Bronchus fibroblast of lung (primary cell): ENCODE results near the gene KRTAP4-6. TPM values are rescaled to one million over a fixed set of nuclear protein-coding genes. Genes with fewer than 3 reads are reported as not detected.

Experiments
- total RNA-seq: library from RNA; depleted of rRNA; stranded (reverse); fragments of >200 nt; gene quantifications from 2 replicates; pipeline ENCODE4 v1.2.3, GENCODE V29; 2015

KRTAP4-6 gene
- not detected in 2 replicates for total RNA-seq

GRCh38 chr17:41140360-41141131 is at the start of gene KRTAP4-6:
Gene KRTAP4-6, minus strand, starts transcription at chr17:41140544. Its CDS starts 57 bp downstream, at chr17:41140487.

DNA sequence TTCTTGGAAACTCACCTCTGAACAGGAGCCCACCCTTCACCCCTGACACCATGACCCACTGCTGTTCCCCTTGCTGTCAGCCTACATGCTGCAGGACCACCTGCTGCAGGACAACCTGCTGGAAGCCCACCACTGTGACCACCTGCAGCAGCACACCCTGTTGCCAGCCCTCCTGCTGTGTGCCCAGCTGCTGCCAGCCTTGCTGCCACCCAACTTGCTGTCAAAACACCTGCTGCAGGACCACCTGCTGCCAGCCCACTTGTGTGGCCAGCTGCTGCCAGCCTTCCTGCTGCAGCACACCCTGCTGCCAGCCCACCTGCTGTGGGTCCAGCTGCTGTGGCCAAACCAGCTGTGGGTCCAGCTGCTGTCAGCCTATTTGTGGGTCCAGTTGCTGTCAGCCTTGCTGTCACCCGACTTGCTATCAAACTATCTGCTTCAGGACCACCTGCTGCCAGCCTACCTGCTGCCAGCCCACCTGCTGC is 49.5 kb upstream of the KRTAP4-6 start, which contains the start of gene KRTAP9-1:
TSS of gene KRTAP9-1 (plus strand) at position 51 of the 482 bp plus-strand sequence. CDS start at position 51, 0 bp downstream.

DNA sequence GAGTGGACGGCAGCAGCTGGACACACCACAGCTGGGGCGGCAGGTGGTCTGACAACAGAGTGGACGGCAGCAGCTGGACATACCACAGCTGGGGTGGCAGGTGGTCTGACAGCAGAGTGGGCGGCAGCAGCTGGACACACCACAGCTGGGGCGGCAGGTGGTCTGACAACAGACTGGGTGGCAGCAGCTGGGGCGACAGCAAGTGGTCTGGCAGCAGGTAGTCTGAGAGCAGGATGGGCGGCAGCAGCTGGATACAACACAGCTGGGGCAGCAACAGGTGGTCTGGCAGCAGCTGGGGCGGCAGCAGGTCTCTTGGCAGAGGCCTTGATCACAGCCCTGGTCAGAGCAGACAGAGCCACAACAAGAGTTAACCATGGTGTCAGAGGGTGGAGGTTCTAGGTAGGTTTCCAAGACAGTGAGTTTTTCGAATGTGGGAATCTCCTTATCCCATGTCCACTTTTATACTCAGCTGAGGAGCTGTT is 44.2 kb upstream of the KRTAP4-6 start, which contains the start of gene KRTAP4-1:
TSS of gene KRTAP4-1 (minus strand) at position 432 of the 482 bp plus-strand sequence. CDS start at position 375, 57 bp downstream.

DNA sequence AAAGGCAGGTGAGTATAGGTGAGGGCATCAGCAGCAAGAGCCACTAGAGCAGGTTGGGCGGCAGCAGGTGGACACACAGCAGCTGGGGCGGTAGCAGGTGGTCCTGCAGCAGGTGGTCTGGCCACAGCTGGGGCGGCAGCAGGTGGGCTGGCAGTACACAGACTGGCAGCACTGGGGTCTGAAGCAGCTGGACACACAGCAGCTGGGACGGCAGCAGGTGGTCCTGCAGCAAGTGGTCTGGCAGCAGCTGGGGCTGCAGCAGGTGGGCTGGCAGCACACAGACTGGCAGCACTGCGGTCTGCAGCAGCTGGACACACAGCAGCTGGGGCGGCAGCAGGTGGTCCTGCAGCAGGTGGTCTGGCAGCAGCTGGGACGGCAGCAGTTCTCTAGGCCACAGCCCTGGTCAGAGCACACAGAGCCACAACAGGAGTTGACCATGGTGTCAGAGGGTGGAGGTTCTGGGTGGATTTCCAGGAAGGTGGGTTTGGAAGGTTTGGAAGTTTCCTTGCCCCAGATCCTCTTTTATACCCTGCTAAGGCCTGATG is 37.5 kb upstream of the KRTAP4-6 start, which contains the start of gene KRTAP4-2:
TSS of gene KRTAP4-2 (minus strand) at position 495 of the 545 bp plus-strand sequence. CDS start at position 438, 57 bp downstream.

DNA sequence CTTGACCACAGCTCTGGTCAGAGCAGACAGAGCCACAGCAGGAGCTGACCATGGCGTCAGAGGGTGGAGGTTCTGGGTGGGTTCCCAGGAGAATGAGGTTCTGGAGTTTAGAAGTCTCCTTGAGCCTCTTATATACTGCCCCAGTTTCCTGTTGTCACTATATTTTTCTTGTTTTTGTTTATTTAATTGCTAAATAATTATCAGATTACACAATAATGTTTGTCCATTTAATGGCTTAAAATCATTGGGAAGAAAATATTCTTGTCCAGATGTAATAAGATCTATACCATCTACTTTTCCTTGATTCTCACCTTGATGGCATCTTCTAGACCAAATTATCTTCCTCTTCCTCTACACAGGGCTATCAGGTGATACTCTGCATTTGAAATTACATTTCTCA is 27.8 kb upstream of the KRTAP4-6 start, which contains the start of gene KRTAP4-3:
TSS of gene KRTAP4-3 (minus strand) at position 101 of the 400 bp plus-strand sequence. CDS start at position 52, 49 bp downstream.

GRCh38 chr17:41160648-41161047 is 20.3 kb upstream of the KRTAP4-6 start, which contains the start of gene KRTAP4-4:
Gene KRTAP4-4, minus strand, starts transcription at chr17:41160748. Its CDS starts 57 bp downstream, at chr17:41160691.

GRCh38 chr17:41149652-41149985 is 9.3 kb upstream of the KRTAP4-6 start, which contains the start of gene KRTAP4-5:
Gene KRTAP4-5, minus strand, starts transcription at chr17:41149825. Its CDS starts 58 bp downstream, at chr17:41149767.

DNA sequence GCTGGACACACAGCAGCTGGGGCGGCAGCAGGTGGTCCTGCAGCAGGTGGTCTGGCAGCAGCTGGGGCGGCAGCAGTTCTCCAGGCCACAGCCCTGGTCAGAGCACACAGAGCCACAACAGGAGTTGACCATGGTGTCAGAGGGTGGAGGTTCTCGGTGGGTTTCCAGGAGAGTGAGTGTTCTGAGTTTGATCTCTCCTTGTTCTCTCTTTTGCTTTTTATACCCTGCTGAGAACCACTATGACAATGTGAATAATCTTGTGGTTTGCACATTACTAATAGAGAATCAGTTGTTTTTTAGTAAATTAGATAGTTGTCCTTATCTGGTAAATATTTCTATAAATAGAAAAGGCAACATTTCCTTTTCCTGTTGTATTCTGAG is 16.4 kb downstream of the KRTAP4-6 start, which contains the start of gene KRTAP4-12:
TSS of gene KRTAP4-12 (minus strand) at position 192 of the 381 bp plus-strand sequence. CDS start at position 132, 60 bp downstream.

DNA sequence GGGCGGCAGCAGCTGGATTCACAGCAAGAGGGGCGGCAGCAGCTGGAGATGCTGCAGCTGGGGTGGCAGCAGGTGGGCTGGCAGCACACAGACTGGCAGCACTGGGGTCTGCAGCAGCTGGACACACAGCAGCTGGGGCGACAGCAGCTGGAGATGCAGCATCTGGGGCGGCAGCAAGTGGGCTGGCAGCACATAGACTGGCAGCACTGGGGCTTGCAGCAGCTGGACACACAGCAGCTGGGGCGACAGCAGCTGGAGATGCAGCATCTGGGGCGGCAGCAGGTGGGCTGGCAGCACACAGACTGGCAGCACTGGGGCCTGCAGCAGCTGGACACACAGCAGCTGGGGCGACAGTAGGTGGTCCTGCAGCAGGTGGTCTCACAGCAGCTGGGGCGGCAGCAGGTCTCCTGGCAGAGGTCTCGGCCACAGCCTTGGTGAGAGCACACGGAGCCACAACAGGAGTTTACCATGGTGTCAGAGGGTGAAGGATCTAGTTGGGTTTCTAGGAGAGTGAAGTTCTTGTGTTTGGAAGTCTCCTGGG is 22.4 kb downstream of the KRTAP4-6 start, which contains the start of gene KRTAP4-11:
TSS of gene KRTAP4-11 (minus strand) at position 528 of the 541 bp plus-strand sequence. CDS start at position 470, 58 bp downstream.

DNA sequence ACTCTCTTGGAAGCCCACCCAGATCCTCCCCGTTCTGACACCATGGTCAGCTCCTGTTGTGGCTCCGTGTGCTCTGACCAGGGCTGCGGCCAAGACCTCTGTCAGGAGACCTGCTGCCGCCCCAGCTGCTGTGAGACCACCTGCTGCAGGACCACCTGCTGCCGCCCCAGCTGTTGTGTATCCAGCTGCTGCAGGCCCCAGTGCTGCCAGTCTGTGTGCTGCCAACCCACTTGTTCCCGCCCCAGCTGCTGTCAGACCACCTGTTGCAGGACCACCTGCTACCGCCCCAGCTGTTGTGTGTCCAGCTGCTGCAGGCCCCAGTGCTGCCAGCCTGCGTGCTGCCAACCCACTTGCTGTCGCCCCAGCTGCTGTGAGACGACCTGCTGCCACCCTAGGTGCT is 35.0 kb downstream of the KRTAP4-6 start, which contains the start of gene KRTAP4-9:
TSS of gene KRTAP4-9 (plus strand) at position 43 of the 400 bp plus-strand sequence. CDS start at position 43, 0 bp downstream.

GRCh38 chr17:41101586-41102259 is 38.6 kb downstream of the KRTAP4-6 start, which contains the start of gene KRTAP4-16:
Gene KRTAP4-16, minus strand, starts transcription at chr17:41102209. Its CDS starts 0 bp downstream, at chr17:41102209.

GRCh38 chr17:41098042-41098441 is 42.3 kb downstream of the KRTAP4-6 start, which contains the start of gene KRTAP4-8:
Gene KRTAP4-8, minus strand, starts transcription at chr17:41098142. Its CDS starts 58 bp downstream, at chr17:41098084.

Other genes with a start within 250 kb of the KRTAP4-6 start
- gene KRT23, start 202.9 kb downstream of the KRTAP4-6 start, total RNA-seq, result under 0.01 TPM in 1 of 2 replicates, not detected in the other
- not detected in 2 replicates for gene KRT39, start 173.6 kb downstream of the KRTAP4-6 start, total RNA-seq
- not detected in 2 replicates for gene KRT40, start 156.2 kb downstream of the KRTAP4-6 start, total RNA-seq
- gene KRTAP3-3, start 146.4 kb downstream of the KRTAP4-6 start, total RNA-seq, result not detected in 2 replicates
- gene KRTAP3-2, start 140.6 kb downstream of the KRTAP4-6 start, total RNA-seq, result not detected in 2 replicates
- not detected in 2 replicates for gene KRTAP3-1, start 131.4 kb downstream of the KRTAP4-6 start, total RNA-seq
- 0.50 and 0.59 TPM in 2 replicates for gene KRTAP1-5, start 113.3 kb downstream of the KRTAP4-6 start, total RNA-seq
- not detected in 2 replicates for gene KRTAP1-4, start 110.3 kb downstream of the KRTAP4-6 start, total RNA-seq
- gene KRTAP1-3, start 105.7 kb downstream of the KRTAP4-6 start, total RNA-seq, result not detected in 2 replicates
- gene KRTAP1-1, start 99.1 kb downstream of the KRTAP4-6 start, total RNA-seq, result not detected in 2 replicates
- gene KRTAP2-1, start 93.2 kb downstream of the KRTAP4-6 start, total RNA-seq, result not detected in 2 replicates
- not detected in 2 replicates for gene KRTAP2-2, start 85.3 kb downstream of the KRTAP4-6 start, total RNA-seq
- not detected in 2 replicates for gene KRTAP2-3, start 80.4 kb downstream of the KRTAP4-6 start, total RNA-seq
- gene KRTAP2-4, start 74.7 kb downstream of the KRTAP4-6 start, total RNA-seq, result not detected in 2 replicates
- not detected in 2 replicates for gene KRTAP4-7, start 56.4 kb downstream of the KRTAP4-6 start, total RNA-seq
- gene KRTAP4-8, start 42.4 kb downstream of the KRTAP4-6 start, total RNA-seq, result not detected in 2 replicates
- not detected in 2 replicates for gene KRTAP4-16, start 38.3 kb downstream of the KRTAP4-6 start, total RNA-seq
- gene KRTAP4-9, start 35.2 kb downstream of the KRTAP4-6 start, total RNA-seq, result not detected in 2 replicates
- not detected in 2 replicates for gene KRTAP4-11, start 22.2 kb downstream of the KRTAP4-6 start, total RNA-seq
- not detected in 2 replicates for gene KRTAP4-12, start 16.4 kb downstream of the KRTAP4-6 start, total RNA-seq
- gene KRTAP4-5, start 9.3 kb upstream of the KRTAP4-6 start, total RNA-seq, result not detected in 2 replicates
- gene KRTAP4-4, start 20.2 kb upstream of the KRTAP4-6 start, total RNA-seq, result not detected in 2 replicates
- not detected in 2 replicates for gene KRTAP4-3, start 27.7 kb upstream of the KRTAP4-6 start, total RNA-seq
- gene KRTAP4-2, start 37.7 kb upstream of the KRTAP4-6 start, total RNA-seq, result not detected in 2 replicates
- not detected in 2 replicates for gene KRTAP4-1, start 44.4 kb upstream of the KRTAP4-6 start, total RNA-seq
- not detected in 2 replicates for gene KRTAP9-1, start 49.3 kb upstream of the KRTAP4-6 start, total RNA-seq
- gene KRTAP9-2, start 86.1 kb upstream of the KRTAP4-6 start, total RNA-seq, result not detected in 2 replicates
- gene KRTAP9-3, start 91.9 kb upstream of the KRTAP4-6 start, total RNA-seq, result not detected in 2 replicates
- gene KRTAP9-8, start 97.5 kb upstream of the KRTAP4-6 start, total RNA-seq, result not detected in 2 replicates
- not detected in 2 replicates for gene KRTAP9-4, start 109.1 kb upstream of the KRTAP4-6 start, total RNA-seq
- not detected in 2 replicates for gene KRTAP9-9, start 114.8 kb upstream of the KRTAP4-6 start, total RNA-seq
- gene KRTAP9-6, start 124.8 kb upstream of the KRTAP4-6 start, total RNA-seq, result not detected in 2 replicates
- gene KRTAP9-7, start 135.2 kb upstream of the KRTAP4-6 start, total RNA-seq, result not detected in 2 replicates
- gene KRTAP29-1, start 162.3 kb upstream of the KRTAP4-6 start, total RNA-seq, result not detected in 2 replicates
- not detected in 2 replicates for gene KRTAP16-1, start 168.8 kb upstream of the KRTAP4-6 start, total RNA-seq
- gene KRTAP17-1, start 175.2 kb upstream of the KRTAP4-6 start, total RNA-seq, result not detected in 2 replicates
- not detected in 2 replicates for gene KRT33A, start 210.3 kb upstream of the KRTAP4-6 start, total RNA-seq
- gene KRT33B, start 229.3 kb upstream of the KRTAP4-6 start, total RNA-seq, result not detected in 2 replicates
- gene KRT34, start 241.8 kb upstream of the KRTAP4-6 start, total RNA-seq, result 0.89 and 1.0 TPM in 2 replicates